SKM-1 (cell line): ENCODE measurements around the gene RFTN1.

Experiments
- DNase-seq: peaks from one replicate; lab custom pipeline; 2025; ENCODE audit not compliant: unreplicated experiment; lab: John Stamatoyannopoulos, UW

RFTN1 gene

GRCh38 chr3:16335333-16335732 lies 178.2 kb downstream of the RFTN1 start:
- no peak for DNase-seq

DNA sequence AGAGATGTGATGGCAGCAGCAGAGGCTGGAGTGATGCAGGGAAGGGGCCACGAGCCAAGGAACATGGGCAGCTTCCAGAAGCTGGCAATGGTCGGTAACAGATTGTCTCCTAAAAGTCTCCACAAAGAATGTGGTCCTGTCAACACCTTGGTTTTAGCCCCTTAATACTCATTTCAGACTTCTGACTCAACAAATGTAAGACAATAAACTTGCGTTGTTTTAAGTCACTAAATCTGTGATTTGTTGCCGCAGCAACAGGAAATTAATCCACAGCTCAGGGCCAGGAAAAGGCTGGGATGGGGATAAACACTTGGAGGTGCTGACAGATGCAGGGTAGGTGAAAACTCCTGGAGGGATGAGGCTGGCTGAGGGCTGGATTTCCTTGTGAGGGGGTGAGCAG lies 178.6 kb downstream of the RFTN1 start:
- DNase-seq = no peak

DNA sequence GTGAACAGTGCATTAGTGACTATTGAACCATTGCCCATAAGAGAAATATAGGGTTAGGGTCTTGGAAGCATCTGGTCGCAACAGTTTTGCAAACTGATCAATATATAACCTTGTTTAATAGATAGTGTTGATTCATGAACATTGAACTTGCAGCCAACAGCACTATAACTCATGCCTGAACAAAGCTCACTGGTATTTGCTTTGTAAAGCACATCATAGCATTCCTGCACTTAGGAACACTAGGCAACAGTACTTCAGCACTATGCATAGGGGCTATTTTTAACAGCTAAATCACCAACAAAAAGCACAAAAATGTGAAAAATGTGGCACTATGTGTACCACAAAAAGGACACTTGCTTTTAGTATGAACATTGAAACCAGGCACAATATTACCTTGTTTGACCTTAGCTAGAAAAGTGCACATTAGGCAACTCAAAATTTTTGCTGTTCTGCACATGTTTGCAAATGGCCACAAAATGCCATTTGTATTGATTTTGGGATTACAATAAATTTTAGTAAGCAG lies 180.5 kb downstream of the RFTN1 start:
- DNase-seq = no peak

DNA sequence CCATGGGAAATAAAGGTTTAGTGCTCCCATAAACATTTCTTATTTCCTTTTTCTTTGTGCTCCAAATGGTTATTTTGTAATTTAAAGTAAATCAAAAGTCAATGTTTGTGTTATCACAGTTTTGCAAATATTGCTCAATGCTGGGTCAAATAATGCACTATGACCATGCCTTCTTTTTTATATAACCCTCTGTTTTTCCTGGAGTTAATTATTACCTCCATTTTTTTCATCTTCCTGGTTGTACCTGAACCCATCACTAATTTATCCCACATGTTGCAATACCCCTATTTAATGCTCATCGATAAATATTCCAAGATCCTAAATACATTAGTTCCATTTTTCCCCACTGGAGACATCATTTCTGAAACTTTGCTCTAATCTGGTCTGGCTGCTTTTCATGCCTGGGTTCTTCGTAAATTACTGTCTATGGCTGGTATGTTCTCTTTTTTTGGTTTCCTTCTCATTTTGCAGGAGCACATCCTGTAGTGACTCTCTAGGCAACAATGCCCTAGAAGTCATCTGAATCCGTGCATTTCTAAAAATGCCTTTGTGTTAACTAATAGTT lies 182.1 kb downstream of the RFTN1 start:
- no peak for DNase-seq

- no peak for DNase-seq
These were observed 183.1 kb downstream of the RFTN1 start for GRCh38 chr3:16330351-16330750.

GRCh38 chr3:16329826-16330129 lies 183.7 kb downstream of the RFTN1 start:
- DNase-seq = no peak

DNA sequence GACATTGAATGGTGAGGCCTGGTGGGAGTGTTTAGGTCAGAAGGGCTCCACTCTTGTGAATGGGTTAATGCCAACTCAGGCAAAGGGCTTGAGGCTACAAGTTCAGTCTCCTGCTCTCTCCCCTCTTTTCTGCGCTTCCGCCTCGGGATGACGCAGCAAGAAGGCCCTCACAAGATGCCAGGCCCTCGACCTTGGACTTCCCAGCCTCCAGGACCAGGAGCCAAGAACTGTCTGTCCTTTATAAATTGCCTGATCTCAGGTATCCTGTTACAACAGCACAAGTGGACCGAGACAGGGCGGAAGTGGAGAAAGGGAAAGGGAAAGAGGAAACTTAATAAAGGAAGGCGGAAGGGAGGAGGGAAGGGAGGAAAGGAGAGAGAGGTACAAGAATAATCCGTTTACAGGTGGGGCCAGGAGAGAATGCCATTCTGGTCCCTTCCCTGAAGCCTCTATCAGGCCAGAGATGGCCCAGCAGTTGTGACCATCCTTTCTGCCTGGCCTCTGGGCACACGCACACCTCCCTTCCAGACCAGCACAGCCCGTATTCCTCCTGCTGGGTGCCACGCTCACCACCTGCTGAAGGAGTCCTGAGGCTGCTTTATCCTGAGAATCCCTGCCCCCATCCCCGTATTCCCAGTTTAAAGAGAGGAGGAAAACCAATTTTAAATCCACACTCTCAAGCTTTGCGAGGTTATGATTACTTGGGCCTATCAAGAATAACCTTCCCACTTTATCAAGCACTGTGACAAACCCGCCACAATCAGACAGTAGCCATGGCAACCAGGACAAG lies 184.3 kb downstream of the RFTN1 start:
- DNase-seq = no peak

DNA sequence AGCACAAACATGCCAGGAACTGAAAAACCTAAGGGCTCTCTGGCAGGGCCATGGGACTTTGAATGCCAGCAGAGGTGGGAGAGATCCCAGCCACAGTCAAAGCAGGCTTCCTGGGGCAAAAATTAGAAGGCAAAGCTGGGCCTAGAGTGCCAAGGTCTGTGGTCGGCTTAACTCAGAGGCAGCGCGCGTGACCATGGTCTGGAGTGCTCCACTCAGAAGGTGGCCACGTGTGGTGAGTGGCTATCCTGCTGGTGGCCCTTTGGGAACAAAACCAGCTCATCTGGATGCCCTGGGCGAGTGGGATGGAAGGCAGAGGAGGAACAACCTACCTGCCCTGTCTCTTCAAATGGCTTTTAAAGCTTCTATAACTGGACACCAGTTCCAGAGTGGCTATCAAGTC lies 185.4 kb downstream of the RFTN1 start:
- no peak for DNase-seq

DNA sequence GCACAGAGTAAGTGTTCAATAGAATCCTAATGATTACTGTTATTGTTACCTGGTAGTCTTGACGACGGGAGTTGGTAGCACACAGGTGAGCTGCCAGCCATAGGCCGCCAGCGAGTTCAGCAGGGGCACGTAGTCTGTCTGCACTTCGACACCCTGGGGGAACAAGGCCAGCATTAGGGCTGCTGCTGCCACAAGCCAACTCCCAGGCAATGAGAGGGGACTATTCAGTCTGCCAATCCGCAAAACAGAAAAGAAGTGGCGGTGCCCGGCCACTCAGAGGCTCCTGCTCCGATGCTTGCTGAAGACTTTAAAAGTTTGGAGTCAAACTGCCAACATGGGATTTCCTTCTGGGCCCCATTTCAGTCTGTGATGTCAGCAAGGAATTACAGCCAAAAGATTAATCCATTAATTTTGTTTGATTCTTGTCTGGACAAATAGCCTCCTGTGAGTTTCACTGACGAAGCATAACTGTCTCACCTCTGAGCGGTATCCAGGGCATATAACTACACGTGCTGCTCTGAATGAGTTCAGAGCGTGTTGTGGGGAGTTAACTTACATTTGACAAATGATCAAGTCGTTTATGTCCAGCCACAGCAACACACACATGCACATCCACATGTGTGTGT lies 186.7 kb downstream of the RFTN1 start:
- no peak for DNase-seq

DNA sequence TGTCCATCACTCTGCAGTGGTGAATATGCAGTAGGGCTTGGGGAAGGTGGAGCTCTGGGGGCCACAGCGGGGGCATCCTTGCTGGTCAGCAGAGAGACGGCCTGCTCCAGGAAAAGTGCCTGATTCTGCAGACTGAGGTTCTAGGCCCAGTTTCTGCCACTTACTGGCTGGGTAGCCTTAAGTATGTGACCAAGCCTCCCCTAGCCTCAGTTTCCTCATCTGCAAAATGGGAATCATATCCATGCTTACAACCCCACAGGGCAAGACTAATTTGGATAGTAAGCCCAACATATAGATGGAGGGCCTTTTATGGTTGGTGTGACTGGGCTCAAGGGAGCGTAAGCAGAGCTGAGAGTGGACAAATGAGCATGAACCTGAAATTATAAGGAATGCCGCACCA lies 187.6 kb downstream of the RFTN1 start:
- no peak for DNase-seq

DNA sequence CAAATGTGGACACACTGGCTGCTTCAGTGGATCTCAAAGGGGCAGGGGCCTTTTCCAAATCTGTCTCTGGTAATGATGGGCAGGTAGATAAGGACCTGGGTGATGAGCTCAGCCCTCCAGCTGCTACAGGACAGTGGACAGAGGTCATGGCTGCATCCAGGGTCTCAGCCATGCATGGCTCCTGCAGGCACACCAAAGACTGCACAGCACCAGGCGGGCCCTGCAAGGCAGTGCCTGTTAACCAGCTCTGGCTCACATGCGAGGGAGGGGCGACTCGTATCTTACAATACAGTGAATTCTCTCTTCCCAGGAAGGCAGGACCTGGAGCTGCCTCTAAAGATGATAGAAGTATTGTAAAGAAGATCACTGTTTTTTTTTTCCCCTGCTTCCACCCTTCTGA lies 189.8 kb downstream of the RFTN1 start:
- DNase-seq = no peak

GRCh38 chr3:16322189-16322588 lies 191.3 kb downstream of the RFTN1 start:
- DNase-seq = no peak

DNA sequence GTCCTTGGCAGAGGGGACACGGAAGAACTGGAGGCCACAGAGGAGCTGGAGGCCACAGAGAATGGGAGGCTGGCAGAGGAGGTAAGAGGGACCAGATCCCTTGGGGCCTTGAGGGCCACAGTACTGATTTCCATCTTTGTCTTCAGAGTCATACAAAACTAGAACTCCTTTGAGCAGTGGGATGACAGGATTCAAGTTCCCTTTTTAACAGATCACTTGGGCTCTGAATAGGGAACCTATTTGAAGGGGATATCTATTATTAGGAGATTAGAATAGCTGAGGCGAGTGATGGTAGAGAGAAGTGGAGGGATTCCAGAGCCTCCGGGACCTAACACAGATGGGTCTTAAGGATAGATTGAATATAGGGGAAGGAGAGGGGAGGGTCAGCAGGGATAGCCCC lies 192.8 kb downstream of the RFTN1 start:
- DNase-seq = no peak

DNA sequence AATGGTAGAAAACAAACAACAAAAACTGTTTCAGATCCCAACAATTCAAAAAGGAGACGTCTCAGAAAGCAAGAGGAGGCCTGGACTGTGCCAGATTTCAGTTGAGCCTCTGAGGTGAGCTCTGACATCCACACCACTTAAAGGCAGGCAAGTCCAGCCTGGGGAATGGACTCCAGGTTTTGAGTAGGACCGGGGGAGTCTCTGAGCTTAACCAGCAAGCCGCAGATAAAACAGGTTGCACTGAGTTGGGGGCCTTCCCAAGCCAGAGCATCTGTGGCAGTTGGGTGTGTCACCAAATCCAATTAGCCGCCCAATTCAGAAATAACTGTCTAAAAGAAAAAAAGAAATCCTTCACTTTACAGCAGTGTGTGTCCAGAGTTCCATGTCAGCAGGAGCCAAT lies 193.8 kb downstream of the RFTN1 start:
- no peak for DNase-seq

GRCh38 chr3:16319307-16319706 lies 194.2 kb downstream of the RFTN1 start:
- DNase-seq = peak; percentile 26

- DNase-seq = no peak
These were observed 195.3 kb downstream of the RFTN1 start for GRCh38 chr3:16318176-16318575.

- DNase-seq = no peak
These were observed 195.9 kb downstream of the RFTN1 start for GRCh38 chr3:16317561-16317945.

DNA sequence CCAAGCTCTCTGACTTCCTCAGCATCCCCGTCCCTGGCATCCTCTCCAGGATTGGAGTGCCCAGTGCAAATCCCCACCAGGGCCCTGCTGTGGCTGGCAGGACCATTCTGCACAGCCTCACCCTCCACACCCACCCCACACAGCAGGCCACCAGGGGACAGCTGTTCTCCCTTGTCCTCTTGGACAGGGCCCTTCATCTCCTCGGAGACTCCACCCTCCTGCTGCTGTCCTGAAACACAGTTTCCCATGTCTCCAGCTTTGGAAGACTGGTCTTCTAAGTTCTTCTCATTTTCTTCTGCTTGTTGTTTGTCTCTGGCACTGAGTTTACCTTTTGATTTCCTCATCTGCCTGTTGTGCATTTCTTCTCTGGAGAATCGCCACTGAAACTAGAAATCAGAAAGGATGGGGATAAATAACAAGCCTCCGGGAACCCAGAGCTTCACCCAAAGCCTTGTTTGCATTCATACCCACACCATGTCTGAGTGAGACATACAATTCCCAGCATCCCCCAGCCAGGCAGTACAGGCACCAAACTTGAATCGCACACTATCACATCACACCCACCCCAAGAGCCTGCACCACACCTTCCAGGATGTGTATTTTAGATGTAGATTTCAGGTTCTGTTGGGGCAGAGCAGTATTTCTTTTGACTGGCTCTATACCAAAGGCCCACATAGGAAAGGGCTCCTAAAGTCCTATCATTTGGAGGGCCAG lies 196.5 kb downstream of the RFTN1 start:
- no peak for DNase-seq

- DNase-seq = no peak
These were observed 197.1 kb downstream of the RFTN1 start for GRCh38 chr3:16316396-16316795.

GRCh38 chr3:16315623-16316022 lies 197.9 kb downstream of the RFTN1 start:
- DNase-seq = no peak

DNA sequence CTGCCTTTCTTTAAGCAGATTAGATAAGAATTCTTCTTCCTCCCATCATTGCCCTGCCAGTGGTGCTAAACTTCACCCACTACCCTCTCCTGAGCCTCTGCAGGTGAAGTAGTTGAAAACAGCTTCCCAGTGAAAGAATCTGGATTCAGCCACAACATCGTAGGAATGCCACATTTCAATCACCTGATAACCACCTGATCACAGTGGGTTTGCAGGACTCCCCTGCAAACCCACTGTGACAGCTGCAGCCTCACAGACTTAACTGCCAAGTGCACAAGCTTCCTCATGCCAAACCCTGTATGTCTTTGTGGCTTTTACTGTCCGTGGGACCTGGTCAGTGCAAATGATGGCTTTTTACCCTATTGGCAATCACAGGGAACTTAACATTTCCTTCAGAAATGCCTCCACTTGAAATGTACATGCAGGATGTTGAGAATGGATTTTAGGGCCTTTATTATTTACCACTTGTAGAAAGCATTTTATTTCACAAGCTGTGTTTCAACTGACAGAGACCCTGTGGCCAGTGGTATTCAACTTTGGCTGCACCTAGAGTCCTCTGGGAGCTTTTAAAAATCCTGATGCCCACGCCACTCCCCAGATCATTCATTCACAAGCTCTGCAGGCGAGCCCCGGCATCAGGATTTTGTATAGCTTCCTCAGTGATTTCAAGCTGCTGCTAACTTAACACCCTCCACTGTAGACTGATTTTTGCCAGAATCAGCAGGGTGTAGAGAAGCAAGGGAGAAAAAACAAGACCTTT lies 199.4 kb downstream of the RFTN1 start:
- no peak for DNase-seq
